Loucy (cell line): ENCODE measurements around the gene PPFIBP2.

Experiments
- EZH2phosphoT487 ChIP-seq: fragments of 200-600 bp; IDR thresholded peaks from 2 replicates; pipeline ENCODE4 v1.6.1; 2018; ENCODE audit warnings: antibody characterized with exemption, mild to moderate bottlenecking, moderate library complexity, borderline replicate concordance
- TF ChIP-seq, protein P1 (sequence below): fragments of 200-600 bp; sonication (generic); conservative IDR thresholded peaks from 2 replicates; pipeline ENCODE4 v1.5.1; 2014; ENCODE audit warnings: mild to moderate bottlenecking, antibody characterized with exemption, low read length

DNA sequence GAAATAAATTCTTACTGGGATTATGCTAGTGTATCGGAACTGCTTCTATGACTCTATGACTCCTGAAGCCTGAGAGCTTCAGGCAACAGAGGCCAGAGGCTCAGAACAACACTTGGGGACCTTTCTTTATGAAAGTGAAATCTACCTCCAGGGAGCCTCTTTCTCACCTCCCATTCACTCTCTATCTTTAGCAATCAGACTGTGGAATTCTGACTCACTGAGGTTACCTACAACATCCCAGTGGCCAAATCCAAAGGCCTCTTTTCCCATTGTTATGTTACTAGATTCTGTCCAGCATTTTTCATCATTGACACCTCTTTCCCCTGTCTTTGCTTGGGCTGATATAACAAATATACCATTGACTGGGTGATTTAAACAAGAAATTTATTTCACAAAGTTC lies 173.6 kb downstream of the PPFIBP2 start:
- TF ChIP-seq EZH2phosphoT487 = no peak
- TF ChIP-seq, protein P1, sequence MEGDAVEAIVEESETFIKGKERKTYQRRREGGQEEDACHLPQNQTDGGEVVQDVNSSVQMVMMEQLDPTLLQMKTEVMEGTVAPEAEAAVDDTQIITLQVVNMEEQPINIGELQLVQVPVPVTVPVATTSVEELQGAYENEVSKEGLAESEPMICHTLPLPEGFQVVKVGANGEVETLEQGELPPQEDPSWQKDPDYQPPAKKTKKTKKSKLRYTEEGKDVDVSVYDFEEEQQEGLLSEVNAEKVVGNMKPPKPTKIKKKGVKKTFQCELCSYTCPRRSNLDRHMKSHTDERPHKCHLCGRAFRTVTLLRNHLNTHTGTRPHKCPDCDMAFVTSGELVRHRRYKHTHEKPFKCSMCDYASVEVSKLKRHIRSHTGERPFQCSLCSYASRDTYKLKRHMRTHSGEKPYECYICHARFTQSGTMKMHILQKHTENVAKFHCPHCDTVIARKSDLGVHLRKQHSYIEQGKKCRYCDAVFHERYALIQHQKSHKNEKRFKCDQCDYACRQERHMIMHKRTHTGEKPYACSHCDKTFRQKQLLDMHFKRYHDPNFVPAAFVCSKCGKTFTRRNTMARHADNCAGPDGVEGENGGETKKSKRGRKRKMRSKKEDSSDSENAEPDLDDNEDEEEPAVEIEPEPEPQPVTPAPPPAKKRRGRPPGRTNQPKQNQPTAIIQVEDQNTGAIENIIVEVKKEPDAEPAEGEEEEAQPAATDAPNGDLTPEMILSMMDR = no peak
